ENCODE measurements around the gene DRD5. TPM values are rescaled to one million over a fixed set of nuclear protein-coding genes. Genes with fewer than 3 reads are reported as not detected.
"Not testable (repeated sequence)": the region's sequence is repeated elsewhere in the genome, so short reads cannot be mapped to it uniquely, and the experiment has no call there.

The DRD5 gene
- total RNA-seq: 1.1 TPM

GRCh38 chr4:9781343-9782135, at the start of gene DRD5:
TSS of gene DRD5 (plus strand) at chr4:9781634. CDS start at chr4:9782030, 396 bp downstream.
- peak; percentile 46 for DNase-seq

GRCh38 chr4:9732256-9732655, 49.2 kb upstream of the DRD5 start:
- not testable (repeated sequence) for DNase-seq

GRCh38 chr4:9735515-9735914, 45.9 kb upstream of the DRD5 start:
- DNase-seq: no peak

GRCh38 chr4:9737280-9737679, 44.2 kb upstream of the DRD5 start:
- DNase-seq: not testable (repeated sequence)

- DNase-seq: not testable (repeated sequence)
Observed at GRCh38 chr4:9743789-9744188, 37.6 kb upstream of the DRD5 start.

- DNase-seq: no peak
Observed at GRCh38 chr4:9745782-9746181, 35.7 kb upstream of the DRD5 start.

GRCh38 chr4:9758641-9759317, 22.7 kb upstream of the DRD5 start:
- no peak for DNase-seq

- DNase-seq: peak; percentile 93
Observed at GRCh38 chr4:9762823-9763475, 18.5 kb upstream of the DRD5 start.

GRCh38 chr4:9764155-9764696, 17.2 kb upstream of the DRD5 start:
- DNase-seq: no peak

- peak; percentile 14 for DNase-seq
Observed at GRCh38 chr4:9765091-9765490, 16.3 kb upstream of the DRD5 start.

GRCh38 chr4:9769321-9769720, 12.1 kb upstream of the DRD5 start:
- no peak for DNase-seq

GRCh38 chr4:9771034-9771433, 10.4 kb upstream of the DRD5 start:
- no peak for DNase-seq

- DNase-seq: no peak
Observed at GRCh38 chr4:9773471-9773870, 8.0 kb upstream of the DRD5 start.

GRCh38 chr4:9782136-9782436, 652 bp downstream of the DRD5 start:
- no peak for DNase-seq

GRCh38 chr4:9785891-9786290, 4.5 kb downstream of the DRD5 start:
- not testable (repeated sequence) for DNase-seq

GRCh38 chr4:9792381-9792780, 10.9 kb downstream of the DRD5 start:
- no peak for DNase-seq

- not testable (repeated sequence) for DNase-seq
Observed at GRCh38 chr4:9796641-9797040, 15.2 kb downstream of the DRD5 start.

- DNase-seq: peak; percentile 30
Observed at GRCh38 chr4:9800848-9801247, 19.4 kb downstream of the DRD5 start.

GRCh38 chr4:9804918-9805317, 23.5 kb downstream of the DRD5 start:
- no peak for DNase-seq

GRCh38 chr4:9808077-9808476, 26.6 kb downstream of the DRD5 start:
- DNase-seq: no peak

GRCh38 chr4:9811806-9812205, 30.4 kb downstream of the DRD5 start:
- no peak for DNase-seq

- no peak for DNase-seq
Observed at GRCh38 chr4:9812501-9813340, 31.3 kb downstream of the DRD5 start.
